ENCODE measurements around the gene SRSF12. TPM values are rescaled to one million over a fixed set of nuclear protein-coding genes. Genes with fewer than 3 reads are reported as not detected.

SRSF12 gene
- not detected for total RNA-seq
- under 1 TPM in 2 of 3 donors, not detected in 1; 0.05 to 0.20 TPM for polyA plus RNA-seq
- 0 to 1.3 (median 0.04) reads per million in 6 experiments for total RNA-seq

- peak within 1 kb of the TSS in 8 of 10 donors; percentile 0 to 81 (median 65) for H3K27ac Mint-ChIP-seq
- peak; percentile 11 to 66 (median 36) for DNase-seq
Observed at GRCh38 chr6:89117211-89118108, at the start of gene SRSF12. Gene SRSF12, minus strand, starts transcription at chr6:89118071. Its CDS starts 184 bp downstream, at chr6:89117887.

GRCh38 chr6:89162047-89162371 is 44.1 kb upstream of the SRSF12 start:
- Mint-ChIP-seq H3K36me3 (peaks cover 18 to 62% (median 23%) of the 10 kb centered on the region in 3 donors), H3K4me3 (no peak overlapping the region), H3K27me3 (no peaks in the 10 kb centered on the region), H3K4me1 (peaks cover 0 to 5% (median 0%) of the 10 kb centered on the region in 4 donors), H3K9me3 (no peaks in the 10 kb centered on the region), H3K27ac (peak overlapping the region in 2 of 10 donors; percentile 28 to 76)
- ATAC-seq (no peak), DNase-seq (no peak)
- POLR2A ChIA-PET: no interaction called here

More at GRCh38 chr6:89117211-89118108, at the start of gene SRSF12:
- peaks cover 0 to 2% (median 0%) of the 10 kb centered on the region in 3 donors for H3K36me3 Mint-ChIP-seq
- peaks cover 0 to 8% (median 0%) of the 10 kb centered on the region in 5 donors for H3K27me3 Mint-ChIP-seq
- ATAC-seq: peak; percentile 83 to 91
- peaks cover 8 to 11% (median 10%) of the 10 kb centered on the region in 4 donors for H3K4me1 Mint-ChIP-seq
- no peaks in the 10 kb centered on the region for H3K9me3 Mint-ChIP-seq
- H3K4me3 Mint-ChIP-seq: peak within 1 kb of the TSS; percentile 76 to 91 (median 86)
- POLR2A ChIA-PET: interaction anchor here (1.1 to 1.6 kb wide), 3 partner anchors 34 to 38 kb away, joined by 3 to 8 read pairs (median 6); partner anchors contain the start of gene PNRC1

GRCh38 chr6:89161326-89162046 is 43.6 kb upstream of the SRSF12 start:
- POLR2A ChIA-PET: no interaction called here
- Mint-ChIP-seq H3K4me1 (peaks cover 0 to 5% (median under 1%) of the 10 kb centered on the region in 4 donors), H3K27ac (peak overlapping the region in 3 of 10 donors; percentile 4 to 76 (median 28)), H3K4me3 (no peak overlapping the region), H3K27me3 (no peaks in the 10 kb centered on the region), H3K36me3 (peaks cover 19 to 64% (median 23%) of the 10 kb centered on the region in 3 donors), H3K9me3 (no peaks in the 10 kb centered on the region)
- ATAC-seq (no peak), DNase-seq (no peak)

- peaks cover 0 to 5% (median 2%) of the 10 kb centered on the region in 4 donors for H3K4me1 Mint-ChIP-seq
- H3K27ac Mint-ChIP-seq: peak overlapping the region in 2 of 10 donors; percentile 26 to 66
- DNase-seq (no peak), ATAC-seq (no peak)
- no peak overlapping the region for H3K4me3 Mint-ChIP-seq
- H3K9me3 Mint-ChIP-seq: no peaks in the 10 kb centered on the region
- no peaks in the 10 kb centered on the region for H3K27me3 Mint-ChIP-seq
- H3K36me3 Mint-ChIP-seq: peaks cover 22 to 67% (median 23%) of the 10 kb centered on the region in 3 donors
- POLR2A ChIA-PET: no interaction called here
Observed at GRCh38 chr6:89160331-89161092, 42.6 kb upstream of the SRSF12 start.

GRCh38 chr6:89154131-89154530 is 36.3 kb upstream of the SRSF12 start:
- Mint-ChIP-seq H3K9me3 (no peaks in the 10 kb centered on the region), H3K4me1 (peaks cover 4 to 17% (median 5%) of the 10 kb centered on the region in 4 donors)

GRCh38 chr6:89148016-89148750 is 30.3 kb upstream of the SRSF12 start:
- POLR2A ChIA-PET: interaction anchor here (0.6 to 4.6 kb wide), 3 partner anchors 48 to 205 kb away, joined by 3 to 105 read pairs (median 3); partner anchors contain the start of gene PNRC1
- peaks cover 16 to 40% (median 30%) of the 10 kb centered on the region in 4 donors for H3K4me1 Mint-ChIP-seq
- DNase-seq: no peak
- no peaks in the 10 kb centered on the region for H3K27me3 Mint-ChIP-seq
- peak overlapping the region in 4 of 10 donors; percentile 15 to 35 (median 24) for H3K27ac Mint-ChIP-seq
- H3K9me3 Mint-ChIP-seq: no peaks in the 10 kb centered on the region
- ATAC-seq: no peak
- peak overlapping the region; percentile 25 to 73 (median 56) for H3K4me3 Mint-ChIP-seq
- peaks cover 5 to 24% (median 8%) of the 10 kb centered on the region in 3 donors for H3K36me3 Mint-ChIP-seq

More at GRCh38 chr6:89154131-89154530, 36.3 kb upstream of the SRSF12 start:
- POLR2A ChIA-PET: no interaction called here
- peaks cover 10 to 55% (median 12%) of the 10 kb centered on the region in 3 donors for H3K36me3 Mint-ChIP-seq
- DNase-seq: no peak
- no peak for ATAC-seq
- H3K4me3 Mint-ChIP-seq: no peak overlapping the region
- H3K27ac Mint-ChIP-seq: no peak overlapping the region
- no peaks in the 10 kb centered on the region for H3K27me3 Mint-ChIP-seq

GRCh38 chr6:89146718-89147700 is 29.1 kb upstream of the SRSF12 start:
- H3K27ac Mint-ChIP-seq: peak overlapping the region; percentile 39 to 91 (median 81)
- no peaks in the 10 kb centered on the region for H3K27me3 Mint-ChIP-seq
- peak; percentile 45 to 54 for ATAC-seq
- H3K4me3 Mint-ChIP-seq: peak overlapping the region; percentile 77 to 99 (median 88)
- H3K36me3 Mint-ChIP-seq: peaks cover 5 to 18% (median 8%) of the 10 kb centered on the region in 3 donors
- peak in 5 of 10 donors; percentile 1 to 31 (median 8) for DNase-seq
- no peaks in the 10 kb centered on the region for H3K9me3 Mint-ChIP-seq
- H3K4me1 Mint-ChIP-seq: peaks cover 17 to 40% (median 29%) of the 10 kb centered on the region in 4 donors
- POLR2A ChIA-PET: interaction anchor here (0.6 to 4.6 kb wide), 8 partner anchors 21 to 209 kb away, joined by 3 to 105 read pairs (median 4); partner anchors contain the start of genes PNRC1 and RNGTT

- DNase-seq (peak; percentile 53 to 76 (median 65)), ATAC-seq (peak; percentile 78 to 83)
- peaks cover 18 to 40% (median 28%) of the 10 kb centered on the region in 4 donors for H3K4me1 Mint-ChIP-seq
- no peaks in the 10 kb centered on the region for H3K27me3 Mint-ChIP-seq
- peak within 1 kb of the TSS; percentile 85 to 99 (median 96) for H3K4me3 Mint-ChIP-seq
- peaks cover 4 to 13% (median 5%) of the 10 kb centered on the region in 3 donors for H3K36me3 Mint-ChIP-seq
- no peaks in the 10 kb centered on the region for H3K9me3 Mint-ChIP-seq
- peak within 1 kb of the TSS; percentile 94 to 99 (median 95) for H3K27ac Mint-ChIP-seq
- POLR2A ChIA-PET: interaction anchor here (0.9 to 4.6 kb wide), 8 partner anchors 10 to 210 kb away, joined by 3 to 105 read pairs (median 4); partner anchors contain the start of genes PNRC1, RNGTT and UBE2J1
Observed at GRCh38 chr6:89145956-89146717, 28.3 kb upstream of the SRSF12 start, which contains the start of gene PM20D2. Gene PM20D2, plus strand, starts transcription at chr6:89146055. Its CDS starts 90 bp downstream, at chr6:89146145.

GRCh38 chr6:89145091-89145955 is 27.5 kb upstream of the SRSF12 start:
- POLR2A ChIA-PET: interaction anchor here (0.9 to 4.6 kb wide), 6 partner anchors 9 to 207 kb away, joined by 3 to 105 read pairs (median 6); partner anchors contain the start of genes PNRC1 and UBE2J1
- H3K27ac Mint-ChIP-seq: peak overlapping the region; percentile 94 to 99 (median 95)
- H3K4me3 Mint-ChIP-seq: peak overlapping the region; percentile 85 to 99 (median 96)
- H3K36me3 Mint-ChIP-seq: peaks cover 4 to 13% (median 5%) of the 10 kb centered on the region in 3 donors
- peak in 5 of 10 donors; percentile 1 to 63 (median 19) for DNase-seq
- peak; percentile 60 to 77 for ATAC-seq
- H3K4me1 Mint-ChIP-seq: peaks cover 18 to 40% (median 28%) of the 10 kb centered on the region in 4 donors
- no peaks in the 10 kb centered on the region for H3K27me3 Mint-ChIP-seq
- no peaks in the 10 kb centered on the region for H3K9me3 Mint-ChIP-seq
